CD4-positive, CD25-positive, alpha-beta regulatory T cell (primary cell): ENCODE results near the gene RNF126. TPM values are rescaled to one million over a fixed set of nuclear protein-coding genes. Genes with fewer than 3 reads are reported as not detected.

Experiments
- ATAC-seq, 2 donors: fragments of 150-1000 bp; cut with Tn5 transposase; one replicate each; pipeline ENCODE4 v1.10.0; 2021; ENCODE audit warnings: low read depth in 2 of 2, moderate number of reproducible peaks in 2 of 2, moderate library complexity in 1 of 2
- DNase-seq, 3 donors: peaks; one replicate each; pipeline versions ENCODE4 v3.0.0 to v3.0.0-alpha.2; 2012 to 2022; ENCODE audit warnings: mixed read lengths in 1 of 3
- H3K27ac ChIP-seq: one replicate; pipeline ENCODE4 v1.7.0; 2013; ENCODE audit warnings: mild to moderate bottlenecking, low read length; ENCODE audit not compliant: insufficient read depth, poor library complexity, severe bottlenecking
- H3K27me3 ChIP-seq: one replicate; pipeline ENCODE4 v1.7.0; 2013; ENCODE audit warnings: low read length; ENCODE audit not compliant: control insufficient read depth, insufficient read depth
- H3K36me3 ChIP-seq: one replicate; pipeline ENCODE4 v1.7.0; 2013; ENCODE audit warnings: mild to moderate bottlenecking, low read length, moderate library complexity; ENCODE audit not compliant: control insufficient read depth, insufficient read depth
- H3K4me1 ChIP-seq: 2 replicates; pipeline ENCODE4 v1.7.0; 2013; ENCODE audit warnings: mild to moderate bottlenecking, low read length; ENCODE audit not compliant: insufficient read depth, control insufficient read depth, poor library complexity, severe bottlenecking
- H3K4me3 ChIP-seq: one replicate; pipeline ENCODE4 v1.7.0; 2013; ENCODE audit warnings: low read depth, mild to moderate bottlenecking, low read length, moderate library complexity
- H3K9me3 ChIP-seq, 2 experiments: 1 replicate in 1 of 2; 2 replicates in 1 of 2; pipeline ENCODE4 v1.7.0; 2013; ENCODE audit warnings: low read length in 2 of 2, mild to moderate bottlenecking in 1 of 2, moderate library complexity in 1 of 2; ENCODE audit not compliant: control insufficient read depth in 2 of 2
- H3K27ac Mint-ChIP-seq, 3 donors: one replicate each; pipeline ENCODE4 v1.8.0; 2020 to 2022; ENCODE audit warnings: mild to moderate bottlenecking in 3 of 3, mixed read lengths in 3 of 3, moderate library complexity in 2 of 3
- H3K27me3 Mint-ChIP-seq: one replicate; pipeline ENCODE4 v1.8.0; 2022; ENCODE audit warnings: mild to moderate bottlenecking, mixed read lengths
- H3K36me3 Mint-ChIP-seq: one replicate; pipeline ENCODE4 v1.8.0; 2020; ENCODE audit warnings: mixed read lengths
- H3K4me1 Mint-ChIP-seq, 4 donors: one replicate each; pipeline ENCODE4 v1.8.0; 2020 to 2022; ENCODE audit warnings: mixed read lengths in 4 of 4, mild to moderate bottlenecking in 1 of 4
- H3K4me3 Mint-ChIP-seq, 4 donors: one replicate each; pipeline ENCODE4 v1.8.0; 2020 to 2022; ENCODE audit warnings: mild to moderate bottlenecking in 4 of 4, mixed read lengths in 4 of 4, moderate library complexity in 3 of 4
- H3K9me3 Mint-ChIP-seq, 7 donors: one replicate each; pipeline ENCODE4 v1.8.0; 2020 to 2022; ENCODE audit warnings: mixed read lengths in 7 of 7, mild to moderate bottlenecking in 3 of 7, moderate library complexity in 2 of 7
- polyA plus RNA-seq, 4 donors: library from polyadenylated mRNA; unstranded; fragments of 300-500 nt; fragmentation: Illumina TruSeq; gene quantifications; one replicate each; pipeline ENCODE4 v1.2.3, GENCODE V29; 2021
- total RNA-seq: library from RNA; stranded (reverse); gene quantifications from one replicate; pipeline ENCODE4 v1.2.3, GENCODE V29; 2022

Gene RNF126
- total and polyA plus RNA-seq, 5 donors from 2014 or later = 57.2 to 124 (median 78.5) TPM

GRCh38 chr19:601310-601709 lies 61.7 kb downstream of the RNF126 start:
- ATAC-seq = no peak
- no peak overlapping the region for H3K27ac Mint-ChIP-seq

More at GRCh38 chr19:601310-601709, 61.7 kb downstream of the RNF126 start:
- no peak overlapping the region for H3K4me3 Mint-ChIP-seq
- H3K27ac ChIP-seq = no peak overlapping the region
- no peaks in the 10 kb centered on the region for H3K36me3 ChIP-seq
- DNase-seq = no peak
- H3K9me3 ChIP-seq = no peaks in the 10 kb centered on the region
- peaks cover 0 to 1% (median 0%) of the 10 kb centered on the region in 7 donors for H3K9me3 Mint-ChIP-seq
- H3K4me1 ChIP-seq = no peaks in the 10 kb centered on the region
- H3K4me3 ChIP-seq = no peak overlapping the region
- no peaks in the 10 kb centered on the region for H3K36me3 Mint-ChIP-seq
- H3K4me1 Mint-ChIP-seq = no peaks in the 10 kb centered on the region
- H3K27me3 Mint-ChIP-seq = no peaks in the 10 kb centered on the region
- H3K27me3 ChIP-seq = no peaks in the 10 kb centered on the region

Other genes with a start within 250 kb of the RNF126 start
- not detected for gene SHC2, start 202.2 kb downstream of the RNF126 start, total RNA-seq
- not detected for gene SHC2, start 202.2 kb downstream of the RNF126 start, polyA plus RNA-seq
- gene MADCAM1, start 166.7 kb downstream of the RNF126 start, total RNA-seq = 0.52 TPM
- under 1 TPM in 3 of 4 donors, not detected in 1; 0.16 to 0.33 (median 0.31) TPM for gene MADCAM1, start 166.7 kb downstream of the RNF126 start, polyA plus RNA-seq
- gene TPGS1, start 155.7 kb downstream of the RNF126 start, total RNA-seq = 19.3 TPM
- 10 to 100 TPM; 18.2 to 44.4 (median 37.3) TPM for gene TPGS1, start 155.7 kb downstream of the RNF126 start, polyA plus RNA-seq
- gene CDC34, start 131.5 kb downstream of the RNF126 start, total RNA-seq = 39.2 TPM
- 10 to 100 TPM; 32.2 to 37.8 (median 34.8) TPM for gene CDC34, start 131.5 kb downstream of the RNF126 start, polyA plus RNA-seq
- gene GZMM, start 119.2 kb downstream of the RNF126 start, total RNA-seq = 38.3 TPM
- gene GZMM, start 119.2 kb downstream of the RNF126 start, polyA plus RNA-seq = 100 to 1,000 TPM in 1 of 4 donors, 10 to 100 TPM in 3; 61.5 to 124 (median 90.0) TPM
- 132 TPM for gene BSG, start 90.6 kb downstream of the RNF126 start, total RNA-seq
- gene BSG, start 90.6 kb downstream of the RNF126 start, polyA plus RNA-seq = 100 to 1,000 TPM; 282 to 338 (median 300) TPM
- gene HCN2, start 73.3 kb downstream of the RNF126 start, total RNA-seq = 1.2 TPM
- gene HCN2, start 73.3 kb downstream of the RNF126 start, polyA plus RNA-seq = not detected
- 62.9 TPM for gene POLRMT, start 29.7 kb downstream of the RNF126 start, total RNA-seq
- 10 to 100 TPM; 25.4 to 38.1 (median 34.1) TPM for gene POLRMT, start 29.7 kb downstream of the RNF126 start, polyA plus RNA-seq
- gene FGF22, start 23.3 kb downstream of the RNF126 start, total RNA-seq = 0.81 TPM
- under 1 TPM in 1 of 4 donors, not detected in 3; 0.17 TPM for gene FGF22, start 23.3 kb downstream of the RNF126 start, polyA plus RNA-seq
- gene FSTL3, start 13.2 kb upstream of the RNF126 start, total RNA-seq = 0.64 TPM
- 1 to 10 TPM in 1 of 4 donors, under 1 TPM in 3; 0.55 to 2.1 (median 0.71) TPM for gene FSTL3, start 13.2 kb upstream of the RNF126 start, polyA plus RNA-seq
- 3.3 TPM for gene PRSS57, start 32.2 kb upstream of the RNF126 start, total RNA-seq
- not detected for gene PRSS57, start 32.2 kb upstream of the RNF126 start, polyA plus RNA-seq
- gene PALM, start 45.7 kb upstream of the RNF126 start, total RNA-seq = not detected
- not detected for gene PALM, start 45.7 kb upstream of the RNF126 start, polyA plus RNA-seq
- not detected for gene MISP, start 87.9 kb upstream of the RNF126 start, total RNA-seq
- gene MISP, start 87.9 kb upstream of the RNF126 start, polyA plus RNA-seq = not detected
- gene PTBP1, start 134.2 kb upstream of the RNF126 start, total RNA-seq = 308 TPM
- gene PTBP1, start 134.2 kb upstream of the RNF126 start, polyA plus RNA-seq = 100 to 1,000 TPM; 108 to 132 (median 126) TPM
- gene PLPPR3, start 158.7 kb upstream of the RNF126 start, total RNA-seq = not detected
- gene PLPPR3, start 158.7 kb upstream of the RNF126 start, polyA plus RNA-seq = not detected
- 0.59 TPM for gene AZU1, start 164.6 kb upstream of the RNF126 start, total RNA-seq
- not detected for gene AZU1, start 164.6 kb upstream of the RNF126 start, polyA plus RNA-seq
- not detected for gene PRTN3, start 177.8 kb upstream of the RNF126 start, total RNA-seq
- gene PRTN3, start 177.8 kb upstream of the RNF126 start, polyA plus RNA-seq = not detected
- gene ELANE, start 189.1 kb upstream of the RNF126 start, total RNA-seq = not detected
- not detected for gene ELANE, start 189.1 kb upstream of the RNF126 start, polyA plus RNA-seq
- gene CFD, start 196.4 kb upstream of the RNF126 start, total RNA-seq = 1.9 TPM
- 1 to 10 TPM; 2.0 to 6.4 (median 2.5) TPM for gene CFD, start 196.4 kb upstream of the RNF126 start, polyA plus RNA-seq
- gene MED16, start 230.0 kb upstream of the RNF126 start, total RNA-seq = 71.5 TPM
- 10 to 100 TPM; 61.9 to 91.7 (median 81.4) TPM for gene MED16, start 230.0 kb upstream of the RNF126 start, polyA plus RNA-seq
- not detected for gene RNU6-9, start 230.3 kb upstream of the RNF126 start, total RNA-seq
- not detected for gene RNU6-9, start 230.3 kb upstream of the RNF126 start, polyA plus RNA-seq